ENCODE results near the gene DCUN1D4. TPM values are rescaled to one million over a fixed set of nuclear protein-coding genes. Genes with fewer than 3 reads are reported as not detected.

DCUN1D4 gene
- polyA plus RNA-seq, 1 of the 3 experiments (the other 2 are of a cell fraction): 42.9 TPM

DNA sequence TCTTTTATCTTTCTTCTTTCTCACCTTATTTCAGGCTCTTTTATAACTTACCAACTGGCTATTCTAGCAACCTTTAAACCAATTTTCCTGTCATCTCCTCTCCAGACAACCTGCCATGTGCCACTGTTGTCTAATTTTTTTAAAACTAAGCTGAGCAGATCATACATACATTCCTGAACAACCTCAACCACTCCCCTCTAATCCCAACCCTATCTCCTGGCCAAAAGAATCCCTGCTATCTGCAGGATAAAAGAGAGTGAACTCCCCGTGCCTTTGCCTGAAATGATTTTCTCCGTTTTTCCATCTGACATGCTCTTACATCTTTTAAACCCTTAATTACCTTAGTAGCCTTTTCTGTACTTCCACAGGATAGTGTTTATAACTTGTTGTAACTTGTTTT is 35.5 kb downstream of the DCUN1D4 start:
- Histone ChIP-seq H3K79me2 (ENCODE audit: insufficient read depth) (no peaks in the 10 kb centered on the region; the same call in 1 of the 2 replicates), H3K9me3 (no peaks in the 10 kb centered on the region), H3K4me3 (ENCODE audit: low read depth in 2 of 2, low read length in 1 of 2) (no peak overlapping the region), H2AFZ (ENCODE audit: low read depth) (no peak overlapping the region), H3K4me1 (ENCODE audit: control insufficient read depth in 1 of 2, insufficient read depth in 2 of 2, low read depth in 1 of 2, low read length in 1 of 2) (no peaks in the 10 kb centered on the region), H3K9ac (no peak overlapping the region), H3K36me3 (replicated peaks in 1 of 2; ENCODE audit: control insufficient read depth in 1 of 2, insufficient read depth in 2 of 2, low read length in 1 of 2) (peaks cover 69 to 82% of the 10 kb centered on the region in 2 experiments), H4K20me1 (ENCODE audit: insufficient read depth) (no peaks in the 10 kb centered on the region), H3K27ac (ENCODE audit: low read depth in 2 of 2, low read length in 1 of 2) (no peak overlapping the region), H3K27me3 (ENCODE audit: insufficient read depth) (no peaks in the 10 kb centered on the region), H3F3A (replicated peaks; ENCODE audit: insufficient read depth) (peaks cover 5% of the 10 kb centered on the region), H3K4me2 (no peak overlapping the region), H3K9me2 (no peaks in the 10 kb centered on the region)
- TF ChIP-seq RFX5 (IDR thresholded peaks at IDR 0.05; ENCODE audit: low read length): no peak
- no peak for TF ChIP-seq CTCF (IDR thresholded peaks at IDR 0.05)
- TF ChIP-seq FOXJ3 (CRISPR knock-in tag; IDR thresholded peaks at IDR 0.05): no peak
- no peak for TF ChIP-seq SMC3 (IDR thresholded peaks at IDR 0.05; ENCODE audit: low read depth, low read length)
- 91% methylated on average over 2 of the region's 2 CpGs for WGBS (ENCODE audit: low lambda C conversion rate)
- ChIA-PET POLR2A (no interaction called here), CTCF (interaction anchor here (0.9 to 1.8 kb wide), 3 partner anchors 17 to 22 kb away, joined by 3 to 9 read pairs (median 4); no protein-coding TSS in a partner anchor)
- DNase-seq: no peak

DNA sequence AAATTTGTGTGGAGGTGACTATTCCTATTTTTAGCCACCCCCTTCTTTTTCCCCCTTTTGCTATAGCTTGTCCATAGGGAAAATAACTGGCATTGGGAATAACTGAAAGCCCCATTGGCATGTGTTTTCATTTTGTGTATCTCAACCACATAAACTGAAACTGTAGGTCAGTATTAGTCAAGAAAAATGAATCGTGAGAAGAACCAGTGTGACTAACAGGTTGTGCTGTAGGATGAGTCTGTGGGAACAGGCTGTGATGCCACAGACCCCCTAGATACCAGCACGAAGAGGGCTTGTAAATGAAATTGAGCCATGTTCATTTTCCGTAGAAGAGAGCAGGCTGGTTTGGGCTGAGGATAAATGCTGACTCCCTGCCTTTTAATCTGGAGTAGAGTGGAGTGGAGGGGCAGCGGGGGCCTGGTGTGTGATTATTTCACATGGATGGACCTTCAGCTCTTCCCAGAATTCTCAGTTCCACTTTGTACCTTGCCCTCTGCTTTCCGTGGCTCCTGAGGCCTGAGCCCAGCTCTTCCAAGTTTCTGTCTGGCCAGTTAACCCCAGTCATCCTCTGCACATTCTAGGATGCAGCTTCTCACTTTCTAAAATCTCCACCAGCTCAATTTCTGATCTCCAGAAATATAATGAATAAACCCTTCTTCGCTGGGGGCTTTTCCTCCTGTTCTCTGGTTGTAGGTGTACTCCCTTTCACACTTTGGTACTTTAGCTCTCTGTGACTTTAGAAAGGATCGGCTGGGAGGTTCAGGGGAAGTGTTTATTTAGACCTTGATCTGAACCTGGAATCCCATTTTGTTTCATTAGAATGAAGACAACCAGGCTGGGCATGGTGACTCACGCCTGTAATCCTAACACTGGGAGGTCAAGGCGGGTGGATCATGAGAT is 37.3 kb downstream of the DCUN1D4 start:
- POLR2A ChIA-PET: no interaction called here
- CTCF ChIA-PET: interaction anchor here (0.7 to 1.6 kb wide), 4 partner anchors 8 to 16 kb away, joined by 3 to 7 read pairs (median 3); no protein-coding TSS in a partner anchor

More for the DNA sequence above, 37.3 kb downstream of the DCUN1D4 start:
- no peaks in the 10 kb centered on the region for H3K27me3 ChIP-seq (ENCODE audit: insufficient read depth)
- no peak overlapping the region for H3K4me2 ChIP-seq
- H4K20me1 ChIP-seq (ENCODE audit: insufficient read depth): no peaks in the 10 kb centered on the region
- no peaks in the 10 kb centered on the region for H3K9me3 ChIP-seq
- 89% methylated on average over 9 of the region's 9 CpGs for WGBS (ENCODE audit: low lambda C conversion rate)
- no peak overlapping the region for H2AFZ ChIP-seq (ENCODE audit: low read depth)
- no peaks in the 10 kb centered on the region for H3K4me1 ChIP-seq (ENCODE audit: control insufficient read depth in 1 of 2, insufficient read depth in 2 of 2, low read depth in 1 of 2, low read length in 1 of 2)
- peaks cover 5% of the 10 kb centered on the region for H3F3A ChIP-seq (replicated peaks; ENCODE audit: insufficient read depth)
- no peaks in the 10 kb centered on the region; the same call in 1 of the 2 replicates for H3K79me2 ChIP-seq (ENCODE audit: insufficient read depth)
- H3K36me3 ChIP-seq (replicated peaks in 1 of 2; ENCODE audit: control insufficient read depth in 1 of 2, insufficient read depth in 2 of 2, low read length in 1 of 2): peaks cover 59 to 78% of the 10 kb centered on the region in 2 experiments
- TF ChIP-seq, protein P1, sequence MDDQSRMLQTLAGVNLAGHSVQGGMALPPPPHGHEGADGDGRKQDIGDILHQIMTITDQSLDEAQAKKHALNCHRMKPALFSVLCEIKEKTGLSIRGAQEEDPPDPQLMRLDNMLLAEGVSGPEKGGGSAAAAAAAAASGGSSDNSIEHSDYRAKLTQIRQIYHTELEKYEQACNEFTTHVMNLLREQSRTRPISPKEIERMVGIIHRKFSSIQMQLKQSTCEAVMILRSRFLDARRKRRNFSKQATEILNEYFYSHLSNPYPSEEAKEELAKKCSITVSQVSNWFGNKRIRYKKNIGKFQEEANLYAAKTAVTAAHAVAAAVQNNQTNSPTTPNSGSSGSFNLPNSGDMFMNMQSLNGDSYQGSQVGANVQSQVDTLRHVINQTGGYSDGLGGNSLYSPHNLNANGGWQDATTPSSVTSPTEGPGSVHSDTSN (IDR thresholded peaks at IDR 0.05): no peak
- TF ChIP-seq TAF1 (IDR thresholded peaks at IDR 0.05; ENCODE audit: borderline replicate concordance, low read depth, low read length): no peak
- TF ChIP-seq, protein P2, sequence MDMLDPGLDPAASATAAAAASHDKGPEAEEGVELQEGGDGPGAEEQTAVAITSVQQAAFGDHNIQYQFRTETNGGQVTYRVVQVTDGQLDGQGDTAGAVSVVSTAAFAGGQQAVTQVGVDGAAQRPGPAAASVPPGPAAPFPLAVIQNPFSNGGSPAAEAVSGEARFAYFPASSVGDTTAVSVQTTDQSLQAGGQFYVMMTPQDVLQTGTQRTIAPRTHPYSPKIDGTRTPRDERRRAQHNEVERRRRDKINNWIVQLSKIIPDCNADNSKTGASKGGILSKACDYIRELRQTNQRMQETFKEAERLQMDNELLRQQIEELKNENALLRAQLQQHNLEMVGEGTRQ (IDR thresholded peaks at IDR 0.05; ENCODE audit: borderline replicate concordance, low read depth, low read length): no peak
- no peak for TF ChIP-seq ELF1 (IDR thresholded peaks at IDR 0.05)
- TF ChIP-seq, protein P3, sequence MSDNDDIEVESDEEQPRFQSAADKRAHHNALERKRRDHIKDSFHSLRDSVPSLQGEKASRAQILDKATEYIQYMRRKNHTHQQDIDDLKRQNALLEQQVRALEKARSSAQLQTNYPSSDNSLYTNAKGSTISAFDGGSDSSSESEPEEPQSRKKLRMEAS (IDR thresholded peaks at IDR 0.05; ENCODE audit: low read depth): no peak
- no peak overlapping the region for H3K27ac ChIP-seq (ENCODE audit: low read depth in 2 of 2, low read length in 1 of 2)
- no peak overlapping the region for H3K4me3 ChIP-seq (ENCODE audit: low read depth in 2 of 2, low read length in 1 of 2)
- H3K9me2 ChIP-seq: no peaks in the 10 kb centered on the region
- DNase-seq: no peak
- H3K9ac ChIP-seq: no peak overlapping the region
